H1 (cell line): ENCODE data around the gene CCL26. TPM values are rescaled to one million over a fixed set of nuclear protein-coding genes. Genes with fewer than 3 reads are reported as not detected.

Experiments
- CTCF ChIA-PET: fragments of 300-600 bp; sonication (Branson Sonifier 250); formaldehyde crosslinking; loops from one replicate; lab custom pipeline; 2021; ENCODE audit not compliant: partially characterized antibody; lab: Charles Lee
- POLR2A ChIA-PET: fragments of 300-600 bp; sonication (Branson Sonifier 250); formaldehyde crosslinking; loops from one replicate; lab custom pipeline; 2021; ENCODE audit warnings: inconsistent platforms; ENCODE audit not compliant: partially characterized antibody; lab: Charles Lee
- DNase-seq, 2 experiments: peaks; one replicate each; pipeline versions ENCODE4 v3.0.0 to v3.0.0-alpha.2; 2010 to 2022; ENCODE audit warnings: low spot score in 2 of 2, low read depth in 1 of 2, mixed read lengths in 1 of 2
- FAIRE-seq: peaks from 2 replicates; lab custom pipeline; 2011; peaks lifted over from hg19 to GRCh38; lab: Jason Lieb, UNC
- H2AFZ ChIP-seq: 2 replicates; pipeline ENCODE4 v1.8.1; 2012; ENCODE audit warnings: low read length, inconsistent platforms
- H2AK5ac ChIP-seq: 2 replicates; pipeline ENCODE4 v1.6.1; 2013; ENCODE audit warnings: low read depth, low read length
- H2BK120ac ChIP-seq: replicated peaks from 2 replicates; pipeline ENCODE3; 2013; ENCODE audit warnings: low read depth, low read length, inconsistent platforms
- H2BK12ac ChIP-seq: 2 replicates; pipeline ENCODE4 v1.6.1; 2013; ENCODE audit warnings: low read depth, low read length
- H2BK15ac ChIP-seq: 2 replicates; pipeline ENCODE4 v1.6.1; 2013; ENCODE audit warnings: low read length
- H2BK20ac ChIP-seq: 2 replicates; pipeline ENCODE4 v1.6.1; 2013; ENCODE audit warnings: low read length
- H2BK5ac ChIP-seq: 2 replicates; pipeline ENCODE4 v1.6.1; 2013; ENCODE audit warnings: low read depth, low read length
- H3K14ac ChIP-seq: 2 replicates; pipeline ENCODE4 v1.6.1; 2013; ENCODE audit warnings: inconsistent platforms; ENCODE audit not compliant: insufficient read length
- H3K18ac ChIP-seq: 2 replicates; pipeline ENCODE4 v1.6.1; 2013; ENCODE audit warnings: low read length; ENCODE audit errors: extremely low read depth
- H3K23ac ChIP-seq: 2 replicates; pipeline ENCODE4 v1.6.1; 2013; ENCODE audit warnings: inconsistent platforms; ENCODE audit not compliant: insufficient read length
- H3K23me2 ChIP-seq: 2 replicates; pipeline ENCODE4 v1.6.1; 2013; ENCODE audit warnings: low read depth, low read length
- H3K27ac ChIP-seq: 2 replicates; pipeline ENCODE4 v1.6.1; 2011; ENCODE audit warnings: low read depth, low read length, inconsistent platforms
- H3K27me3 ChIP-seq, 4 experiments: replicated peaks in 1 of 4; 1 replicate in 1 of 4; 2 replicates in 3 of 4; pipeline versions ENCODE4 v1.6.1 to v1.8.1; 2011 to 2013; ENCODE audit warnings: low read length in 3 of 4, mild to moderate bottlenecking in 3 of 4, inconsistent platforms in 2 of 4, mixed read lengths in 2 of 4, moderate library complexity in 1 of 4; ENCODE audit not compliant: control insufficient read depth in 3 of 4, insufficient read depth in 3 of 4; ENCODE audit errors: extremely low read depth in 1 of 4
- H3K36me3 ChIP-seq, 4 experiments: 2 replicates each; pipeline versions ENCODE4 v1.6.1 to v1.8.1; 2011 to 2013; ENCODE audit warnings: mild to moderate bottlenecking in 4 of 4, low read length in 3 of 4, moderate library complexity in 2 of 4, control low read depth in 1 of 4, inconsistent platforms in 1 of 4; ENCODE audit not compliant: insufficient read depth in 4 of 4, control insufficient read depth in 2 of 4
- H3K4ac ChIP-seq: replicated peaks from 2 replicates; pipeline ENCODE3; 2013; ENCODE audit warnings: low read length, low read depth, mixed read lengths, inconsistent platforms; ENCODE audit not compliant: insufficient read length
- H3K4me1 ChIP-seq, 4 experiments: replicated peaks in 1 of 4; 1 replicate in 1 of 4; 2 replicates in 3 of 4; pipeline versions ENCODE4 v1.6.1 to v1.8.1; 2011 to 2013; ENCODE audit warnings: low read length in 3 of 4, inconsistent platforms in 2 of 4, mixed read lengths in 1 of 4; ENCODE audit not compliant: insufficient read depth in 4 of 4, control insufficient read depth in 3 of 4
- H3K4me2 ChIP-seq, 2 experiments: 2 replicates each; pipeline versions ENCODE4 v1.6.1 to v1.8.1; 2011 to 2013; ENCODE audit warnings: low read depth in 2 of 2, low read length in 2 of 2, control low read depth in 1 of 2, inconsistent platforms in 1 of 2, mild to moderate bottlenecking in 1 of 2; ENCODE audit not compliant: insufficient read depth in 1 of 2
- H3K4me3 ChIP-seq, 4 experiments: fragments of 200-600, 300-600 bp in 1 of 4; sonication (generic), shearing (Covaris generic), sonication (Bioruptor Twin) in 1 of 4; 2 replicates each; pipeline versions ENCODE4 v1.5.1 to v1.8.1; 2011 to 2016; ENCODE audit warnings: low read length in 4 of 4, low read depth in 3 of 4, control low read depth in 2 of 4, inconsistent platforms in 2 of 4, mild to moderate bottlenecking in 2 of 4, mixed read lengths in 1 of 4, moderate library complexity in 1 of 4; ENCODE audit not compliant: insufficient read depth in 2 of 4; ENCODE audit errors: extremely low read depth in 1 of 4
- H3K56ac ChIP-seq: replicated peaks from 2 replicates; pipeline ENCODE3; 2013; ENCODE audit warnings: low read depth, mild to moderate bottlenecking, mixed read lengths, low read length, inconsistent platforms; ENCODE audit not compliant: insufficient read length
- H3K79me1 ChIP-seq: 2 replicates; pipeline ENCODE4 v1.6.1; 2013; ENCODE audit warnings: low read depth, low read length, control low read depth
- H3K79me2 ChIP-seq, 2 experiments: 2 replicates each; pipeline versions ENCODE4 v1.6.1 to v1.8.1; 2012 to 2013; ENCODE audit warnings: low read length in 2 of 2, mild to moderate bottlenecking in 2 of 2, inconsistent platforms in 1 of 2; ENCODE audit not compliant: insufficient read depth in 2 of 2, control insufficient read depth in 1 of 2
- H3K9ac ChIP-seq, 4 experiments: replicated peaks in 1 of 4; 1 replicate in 1 of 4; 2 replicates in 3 of 4; pipeline versions ENCODE4 v1.6.1 to v1.8.1; 2011 to 2013; ENCODE audit warnings: low read depth in 3 of 4, low read length in 3 of 4, control low read depth in 2 of 4, mild to moderate bottlenecking in 2 of 4, moderate library complexity in 2 of 4, inconsistent platforms in 1 of 4; ENCODE audit errors: extremely low read depth in 1 of 4
- H3K9me3 ChIP-seq, 2 experiments: 2 replicates each; pipeline versions ENCODE4 v1.6.1 to v1.8.1; 2012 to 2013; ENCODE audit warnings: mild to moderate bottlenecking in 2 of 2, moderate library complexity in 2 of 2, control low read depth in 1 of 2, inconsistent platforms in 1 of 2, low read depth in 1 of 2, low read length in 1 of 2, mixed read lengths in 1 of 2; ENCODE audit not compliant: insufficient read depth in 2 of 2
- H4K20me1 ChIP-seq, 2 experiments: replicated peaks in 1 of 2; 2 replicates each; pipeline versions ENCODE3 to v1.8.1; 2011 to 2013; ENCODE audit warnings: inconsistent platforms in 2 of 2, low read length in 2 of 2, mild to moderate bottlenecking in 1 of 2; ENCODE audit not compliant: insufficient read depth in 2 of 2, control insufficient read depth in 1 of 2
- H4K5ac ChIP-seq: 2 replicates; pipeline ENCODE4 v1.6.1; 2013; ENCODE audit warnings: low read length, low read depth, mixed read lengths, inconsistent platforms; ENCODE audit not compliant: insufficient read length
- H4K8ac ChIP-seq: 2 replicates; pipeline ENCODE4 v1.8.0; 2013; ENCODE audit warnings: mild to moderate bottlenecking, moderate library complexity, low read length, inconsistent platforms; ENCODE audit not compliant: insufficient read depth; ENCODE audit errors: extremely low read depth
- H4K91ac ChIP-seq: replicated peaks from 2 replicates; pipeline ENCODE3; 2013; ENCODE audit warnings: low read length, mixed read lengths, inconsistent platforms; ENCODE audit not compliant: insufficient read length
- HDAC2 ChIP-seq, 2 experiments: fragments of 300-600 bp in 1 of 2; sonication (generic) in 1 of 2; IDR thresholded peaks; 2 replicates each; pipeline ENCODE4 v1.6.1; 2011 to 2012; ENCODE audit warnings: low read depth in 2 of 2, low read length in 2 of 2, mild to moderate bottlenecking in 2 of 2, moderate library complexity in 2 of 2, borderline replicate concordance in 1 of 2, inconsistent platforms in 1 of 2
- KDM1A ChIP-seq: fragments of 200-600, 300-600 bp; sonication (generic); IDR thresholded peaks from 2 replicates; pipeline ENCODE4 v1.7.1; 2016; ENCODE audit warnings: mild to moderate bottlenecking, low read length, borderline replicate concordance
- YY1 ChIP-seq: IDR thresholded peaks from 2 replicates; pipeline ENCODE4 v1.6.1; 2011; ENCODE audit warnings: low read depth, mild to moderate bottlenecking, low read length
- WGBS, 2 experiments: shearing (Covaris generic) in 1 of 2; methylation state at CpG; one replicate each; pipeline versions ENCODE4 v1.1.6 to v1.1.7; 2013 to 2015; ENCODE audit warnings: low lambda C conversion rate in 2 of 2, mixed read lengths in 2 of 2, inconsistent platforms in 1 of 2, low coverage in 1 of 2, missing lambda C conversion rate in 1 of 2; ENCODE audit not compliant: insufficient replicate concordance in 2 of 2, insufficient coverage in 1 of 2, insufficient read length in 1 of 2; ENCODE audit errors: extremely low coverage in 1 of 2, missing lambda C conversion rate in 1 of 2; 5-methylcytosine and 5-hydroxymethylcytosine counted together
- polyA plus RNA-seq, 7 experiments: library from polyadenylated mRNA; depleted of rRNA in 3 of 7; stranded (reverse) in 5 of 7; unstranded in 2 of 7; fragments of >200 nt in 5 of 7; fragments of 200-250 nt in 2 of 7; gene quantifications; 1 replicate in 5 of 7; 2 replicates in 1 of 7; 4 replicates in 1 of 7; pipeline versions ENCODE4 v1.2.1 to v1.2.3, GENCODE V29; 2011 to 2013; ENCODE audit warnings: missing spikeins in 2 of 7, mixed read lengths in 2 of 7
- total RNA-seq: library from RNA; stranded (reverse); fragmentation: NEBNext Ultra II Directional; extraction: Animal tissue kit (Norgen Biotek cat#: 25700); gene quantifications from 2 replicates; pipeline ENCODE4 v1.2.1, GENCODE V29; 2021

The CCL26 gene
- total and polyA plus RNA-seq, 2 of the 8 experiments (the other 6 are each of a cell fraction or from before 2014, with no cell fraction given) = 8.7 to 14.9 TPM

DNA sequence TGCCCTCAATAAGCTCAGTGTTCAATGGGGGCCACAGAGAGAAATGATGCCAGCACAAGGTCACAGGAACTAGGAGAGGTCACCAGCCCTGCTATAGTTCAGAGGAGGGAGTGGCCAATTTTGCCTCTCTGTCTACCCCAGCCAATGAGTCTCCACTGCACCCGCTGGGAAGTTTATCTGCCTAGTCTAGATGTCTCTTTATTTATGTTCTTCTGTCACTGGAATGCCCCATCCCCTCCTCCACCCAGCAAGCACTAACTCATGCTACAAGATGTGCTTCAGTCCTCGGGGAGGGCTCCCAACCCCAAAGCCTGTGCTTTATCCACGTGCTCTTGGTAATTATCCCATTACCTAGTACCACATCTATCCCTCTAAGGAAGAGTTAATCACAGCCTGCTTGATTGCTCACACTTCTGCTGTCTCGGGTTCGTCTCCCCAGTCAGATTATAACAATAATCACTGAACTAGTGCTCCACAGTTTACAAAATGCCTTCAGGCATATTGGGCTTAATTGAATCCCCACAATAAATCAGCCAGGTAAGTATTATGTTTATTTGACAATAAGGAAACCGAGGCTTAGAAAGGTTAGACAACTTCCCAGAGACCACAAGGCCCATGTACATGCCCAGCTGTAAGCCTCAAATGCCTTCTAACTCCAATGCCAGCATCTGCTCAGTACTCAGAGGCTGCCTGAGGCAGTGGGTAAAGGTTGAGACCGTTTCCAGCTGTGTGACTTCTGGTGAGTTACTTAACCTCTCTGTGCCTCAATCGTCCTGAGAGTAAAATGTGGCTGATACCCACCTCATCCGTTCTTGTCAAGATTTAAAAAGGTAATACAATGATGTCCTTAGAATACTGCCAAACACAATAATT, 37.2 kb downstream of the CCL26 start:
- Histone ChIP-seq H2AK5ac (no peak overlapping the region), H3K36me3 (no peaks in the 10 kb centered on the region), H3K9ac (no peak overlapping the region), H2BK5ac (no peak overlapping the region), H3K23ac (no peak overlapping the region), H2AFZ (no peak overlapping the region), H4K8ac (no peak overlapping the region), H4K91ac (no peak overlapping the region), H3K56ac (no peak overlapping the region), H3K4ac (no peak overlapping the region), H4K5ac (no peak overlapping the region), H3K27ac (no peak overlapping the region), H4K20me1 (peaks cover 0 to 1% of the 10 kb centered on the region in 2 experiments), H2BK12ac (no peak overlapping the region), H3K14ac (no peak overlapping the region), H3K23me2 (peaks cover 9% of the 10 kb centered on the region; the same call in 1 of the 2 replicates), H2BK20ac (no peak overlapping the region), H3K4me1 (peaks cover 0 to 8% (median 5%) of the 10 kb centered on the region in 4 experiments; a peak in 4 of 7 replicates), H3K9me3 (no peaks in the 10 kb centered on the region), H3K4me2 (no peak overlapping the region), H3K79me2 (no peaks in the 10 kb centered on the region), H2BK15ac (no peak overlapping the region), H3K4me3 (no peak overlapping the region), H3K79me1 (peaks cover 2% of the 10 kb centered on the region; the same call in 1 of the 2 replicates), H2BK120ac (no peak overlapping the region), H3K18ac (no peak overlapping the region), H3K27me3 (peaks cover 0 to 5% (median 4%) of the 10 kb centered on the region in 4 experiments; a peak in 1 of 7 replicates)
- 81% methylated on average over 9 of the region's 9 CpGs; no CpG with 5 or more reads in 1 of the 2 experiments for WGBS, 2 experiments
- FAIRE-seq = no peak
- TF ChIP-seq YY1 (no peak), HDAC2 (IDR thresholded peaks at IDR 0.05; ENCODE audit: borderline replicate concordance in 1 of 2, low read depth in 2 of 2, low read length in 2 of 2) (peak in 1 of 2 experiments; percentile 89; a peak in 1 of 4 replicates), KDM1A (peak; percentile 89)
- POLR2A ChIA-PET = interaction anchor here (0.8 to 0.9 kb wide), 2 partner anchors 11 kb away, joined by 3 to 4 read pairs; no protein-coding TSS in a partner anchor
- CTCF ChIA-PET = interaction anchor here (0.7 to 1.2 kb wide), 2 partner anchors 28 to 85 kb away, joined by 3 to 4 read pairs; no protein-coding TSS in a partner anchor
- DNase-seq = no peak
